ENCODE results near the gene PEX11G. TPM values are rescaled to one million over a fixed set of nuclear protein-coding genes. Genes with fewer than 3 reads are reported as not detected.

The PEX11G gene
- total and polyA plus RNA-seq, 8 donors: 3.9 to 8.8 (median 5.5) TPM; not detected in 3

GRCh38 chr19:7526059-7526929, 37.5 kb upstream of the PEX11G start:
- no peak for DNase-seq
- WGBS, 5 donors: 87 to 90% (median 89%) methylated on average over 30 to 31 of the region's 31 CpGs
- TF ChIP-seq POLR2A (IDR thresholded peaks at IDR 0.05) (no peak), CTCF (IDR thresholded peaks at IDR 0.05) (no peak), EP300 (IDR thresholded peaks at IDR 0.05) (no peak), POLR2AphosphoS5 (IDR thresholded peaks at IDR 0.05) (no peak)
- H3K27me3 ChIP-seq: no peaks in the 10 kb centered on the region
- no peaks in the 10 kb centered on the region for H3K9me3 ChIP-seq
- H3K4me1 ChIP-seq: peaks cover 17 to 32% (median 25%) of the 10 kb centered on the region in 4 donors
- H3K4me3 ChIP-seq: no peak overlapping the region
- intact Hi-C loops (cut with DNase I; ENCODE audit: low total_unique reads): no loop called here
- no peak overlapping the region for H3K27ac ChIP-seq
- H3K36me3 ChIP-seq: peaks cover 15 to 72% (median 66%) of the 10 kb centered on the region in 4 donors

GRCh38 chr19:7524992-7525739, 36.3 kb upstream of the PEX11G start:
- H3K36me3 ChIP-seq: peaks cover 13 to 69% (median 64%) of the 10 kb centered on the region in 4 donors
- no peaks in the 10 kb centered on the region for H3K27me3 ChIP-seq
- no peak for DNase-seq
- no peak for TF ChIP-seq CTCF (IDR thresholded peaks at IDR 0.05)
- TF ChIP-seq POLR2AphosphoS5 (IDR thresholded peaks at IDR 0.05): no peak
- no peak for TF ChIP-seq POLR2A (IDR thresholded peaks at IDR 0.05)
- no peak for TF ChIP-seq EP300 (IDR thresholded peaks at IDR 0.05)
- H3K4me1 ChIP-seq: peaks cover 17 to 32% (median 25%) of the 10 kb centered on the region in 4 donors
- WGBS, 5 donors: 93 to 96% (median 95%) methylated on average over 16 to 20 of the region's 20 CpGs
- H3K9me3 ChIP-seq: no peaks in the 10 kb centered on the region
- no peak overlapping the region for H3K27ac ChIP-seq
- intact Hi-C loops (cut with DNase I; ENCODE audit: low total_unique reads): no loop called here
- H3K4me3 ChIP-seq: no peak overlapping the region

- H3K4me3 ChIP-seq: no peak overlapping the region
- no peaks in the 10 kb centered on the region for H3K27me3 ChIP-seq
- no peaks in the 10 kb centered on the region for H3K9me3 ChIP-seq
- no peak for TF ChIP-seq EP300 (IDR thresholded peaks at IDR 0.05)
- no peak for TF ChIP-seq POLR2A (IDR thresholded peaks at IDR 0.05)
- TF ChIP-seq CTCF (IDR thresholded peaks at IDR 0.05): no peak
- TF ChIP-seq POLR2AphosphoS5 (IDR thresholded peaks at IDR 0.05): no peak
- WGBS, 5 donors: 87 to 95% (median 92%) methylated on average over 5 of the region's 5 CpGs
- no peak for DNase-seq
- H3K27ac ChIP-seq: no peak overlapping the region
- intact Hi-C loops (cut with DNase I; ENCODE audit: low total_unique reads): no loop called here
- peaks cover 11 to 69% (median 64%) of the 10 kb centered on the region in 4 donors for H3K36me3 ChIP-seq
- H3K4me1 ChIP-seq: peaks cover 17 to 32% (median 25%) of the 10 kb centered on the region in 4 donors
These were observed 35.7 kb upstream of the PEX11G start for GRCh38 chr19:7524523-7524922.

- 2 to 7% (median 5%) methylated on average over 16 to 23 of the region's 23 CpGs for WGBS, 5 donors
- intact Hi-C loops (cut with DNase I; ENCODE audit: low total_unique reads): no loop called here
- peak overlapping the region in 4 of 5 donors; percentile 44 to 83 (median 77) for H3K27ac ChIP-seq
These were observed 34.3 kb upstream of the PEX11G start for GRCh38 chr19:7522923-7523667.

More at GRCh38 chr19:7522923-7523667, 34.3 kb upstream of the PEX11G start:
- H3K4me1 ChIP-seq: peaks cover 17 to 33% (median 27%) of the 10 kb centered on the region in 4 donors
- TF ChIP-seq POLR2A (IDR thresholded peaks at IDR 0.05) (no peak), EP300 (IDR thresholded peaks at IDR 0.05) (no peak), CTCF (IDR thresholded peaks at IDR 0.05) (no peak), POLR2AphosphoS5 (IDR thresholded peaks at IDR 0.05) (no peak)
- no peaks in the 10 kb centered on the region for H3K9me3 ChIP-seq
- peak overlapping the region; percentile 84 to 93 (median 89) for H3K4me3 ChIP-seq
- peak in 1 of 2 donors; percentile 15 for DNase-seq
- H3K27me3 ChIP-seq: no peaks in the 10 kb centered on the region
- H3K36me3 ChIP-seq: peaks cover 6 to 61% (median 55%) of the 10 kb centered on the region in 4 donors
